HUDEP-2 (cell line): ENCODE data around the gene TBCE.
A peak's percentile ranks its signal among the peaks of the same experiment; 100 is the strongest.

Experiments used
- DNase-seq, 76 experiments: peaks; one replicate each; lab custom pipeline; 2025; ENCODE audit not compliant: unreplicated experiment in 76 of 76; lab: John Stamatoyannopoulos, UW

Gene TBCE

GRCh38 chr1:235407419-235407818, 40.2 kb downstream of the TBCE start:
- DNase-seq: no peak

GRCh38 chr1:235408503-235408960, 41.3 kb downstream of the TBCE start:
- DNase-seq: no peak

- no peak for DNase-seq
These were observed 42.0 kb downstream of the TBCE start for GRCh38 chr1:235409042-235409820.

GRCh38 chr1:235410467-235410866, 43.2 kb downstream of the TBCE start:
- DNase-seq: no peak

GRCh38 chr1:235411489-235412486, 44.6 kb downstream of the TBCE start:
- peak in 25 of 76 experiments; percentile 1 to 40 (median 21) for DNase-seq

GRCh38 chr1:235415008-235415904, 48.0 kb downstream of the TBCE start:
- peak in 62 of 76 experiments; percentile 2 to 76 (median 40) for DNase-seq

GRCh38 chr1:235416662-235417049, 49.4 kb downstream of the TBCE start:
- DNase-seq: no peak

GRCh38 chr1:235417086-235417697, 50.0 kb downstream of the TBCE start:
- peak in 56 of 76 experiments; percentile 1 to 69 (median 34) for DNase-seq

- DNase-seq: no peak
These were observed 54.5 kb downstream of the TBCE start for GRCh38 chr1:235421751-235422150.

GRCh38 chr1:235423214-235423652, 56.0 kb downstream of the TBCE start:
- DNase-seq: no peak

- no peak for DNase-seq
These were observed 56.9 kb downstream of the TBCE start for GRCh38 chr1:235424092-235424491.

- DNase-seq: no peak
These were observed 58.1 kb downstream of the TBCE start for GRCh38 chr1:235425357-235425756.

GRCh38 chr1:235426143-235426542, 58.9 kb downstream of the TBCE start:
- no peak for DNase-seq

- no peak for DNase-seq
These were observed 59.5 kb downstream of the TBCE start for GRCh38 chr1:235426680-235427079.

- DNase-seq: no peak
These were observed 60.2 kb downstream of the TBCE start for GRCh38 chr1:235427447-235427846.

- no peak for DNase-seq
These were observed 61.9 kb downstream of the TBCE start for GRCh38 chr1:235429143-235429542.

GRCh38 chr1:235430991-235431390, 63.8 kb downstream of the TBCE start:
- DNase-seq: no peak

- no peak for DNase-seq
These were observed 66.8 kb downstream of the TBCE start for GRCh38 chr1:235434001-235434400.

- no peak for DNase-seq
These were observed 74.0 kb downstream of the TBCE start for GRCh38 chr1:235441159-235441685.
